GM18526 (cell line): ENCODE measurements around the gene APBB1.

ENCODE experiments used
- POLR2A ChIP-seq: IDR thresholded peaks from 3 replicates; pipeline ENCODE4 v1.6.1; 2011; ENCODE audit not compliant: insufficient read length; ENCODE audit errors: extremely low read depth

Gene APBB1

GRCh38 chr11:6388748-6389147 is 30.1 kb downstream of the APBB1 start:
- TF ChIP-seq POLR2A = no peak

GRCh38 chr11:6387811-6388599 is 30.9 kb downstream of the APBB1 start:
- TF ChIP-seq POLR2A = no peak

- no peak for TF ChIP-seq POLR2A
Observed at GRCh38 chr11:6385046-6385777, 33.7 kb downstream of the APBB1 start.

- TF ChIP-seq POLR2A = no peak
Observed at GRCh38 chr11:6378640-6378989, 40.3 kb downstream of the APBB1 start.

- TF ChIP-seq POLR2A = no peak
Observed at GRCh38 chr11:6377902-6378639, 40.8 kb downstream of the APBB1 start.

GRCh38 chr11:6371825-6372224 is 47.1 kb downstream of the APBB1 start:
- no peak for TF ChIP-seq POLR2A

- TF ChIP-seq POLR2A = no peak
Observed at GRCh38 chr11:6365659-6366058, 53.2 kb downstream of the APBB1 start.

GRCh38 chr11:6362873-6363678 is 55.8 kb downstream of the APBB1 start:
- no peak for TF ChIP-seq POLR2A

- no peak for TF ChIP-seq POLR2A
Observed at GRCh38 chr11:6362185-6362872, 56.6 kb downstream of the APBB1 start.

GRCh38 chr11:6360183-6360582 is 58.7 kb downstream of the APBB1 start:
- TF ChIP-seq POLR2A = no peak

GRCh38 chr11:6357222-6357621 is 61.7 kb downstream of the APBB1 start:
- TF ChIP-seq POLR2A = no peak

GRCh38 chr11:6356503-6357055 is 62.3 kb downstream of the APBB1 start:
- TF ChIP-seq POLR2A = no peak

GRCh38 chr11:6354651-6355485 is 64.0 kb downstream of the APBB1 start:
- TF ChIP-seq POLR2A = no peak
